IMR-90 (cell line): ENCODE data around the gene HNRNPC. TPM values are rescaled to one million over a fixed set of nuclear protein-coding genes. Genes with fewer than 3 reads are reported as not detected.

Experiments used
- ATAC-seq: fragments of 200-7000 bp; cut with Tn5 transposase; 2 replicates; pipeline ENCODE4 v1.9.1; 2020; ENCODE audit warnings: low read depth, mild to moderate bottlenecking, moderate library complexity
- BruUV-seq: library from RNA; stranded (reverse); fragments of 400-500 nt; replicated peaks from 2 replicates; lab custom pipeline; 2021; lab: Mats Ljungman, UMichigan
- CTCF ChIA-PET: fragments of 300-600 bp; formaldehyde crosslinking; extraction: SDS; loops from one replicate; lab custom pipeline; 2021; ENCODE audit warnings: antibody characterized with exemption; lab: Yijun Ruan, JAX
- POLR2A ChIA-PET: fragments of 300-600 bp; sonication (Branson Sonifier 250); formaldehyde crosslinking; loops from one replicate; lab custom pipeline; 2022; ENCODE audit warnings: antibody characterized with exemption; ENCODE audit not compliant: unreplicated experiment; lab: Charles Lee
- DNase-seq: peaks from one replicate; pipeline ENCODE4 v3.0.0; 2013
- H2AFZ ChIP-seq: replicated peaks from 2 replicates; pipeline ENCODE3; 2013; ENCODE audit warnings: low read length, mild to moderate bottlenecking; ENCODE audit not compliant: poor library complexity
- H2AK5ac ChIP-seq: 2 replicates; pipeline ENCODE4 v1.6.1; 2013; ENCODE audit warnings: low read depth, low read length, inconsistent platforms
- H2AK9ac ChIP-seq: replicated peaks from 2 replicates; pipeline ENCODE3; 2013; ENCODE audit warnings: mild to moderate bottlenecking, low read depth, low read length, moderate library complexity; ENCODE audit not compliant: poor library complexity
- H2BK120ac ChIP-seq: 2 replicates; pipeline ENCODE4 v1.6.1; 2013; ENCODE audit warnings: low read depth, low read length, inconsistent platforms
- H2BK15ac ChIP-seq: 3 replicates; pipeline ENCODE4 v1.6.1; 2013; ENCODE audit warnings: low read depth, low read length, inconsistent platforms
- H2BK20ac ChIP-seq: 2 replicates; pipeline ENCODE4 v1.6.1; 2013; ENCODE audit warnings: low read depth, mild to moderate bottlenecking, inconsistent platforms, low read length, moderate library complexity
- H2BK5ac ChIP-seq: 2 replicates; pipeline ENCODE4 v1.6.1; 2013; ENCODE audit warnings: mild to moderate bottlenecking, low read depth, low read length, inconsistent platforms; ENCODE audit not compliant: poor library complexity, severe bottlenecking
- H3K14ac ChIP-seq: replicated peaks from 2 replicates; pipeline ENCODE4 v1.6.1; 2013; ENCODE audit warnings: low read depth, low read length, inconsistent platforms
- H3K18ac ChIP-seq: 2 replicates; pipeline ENCODE4 v1.6.1; 2013; ENCODE audit warnings: low read depth, low read length, control low read depth
- H3K23ac ChIP-seq: 2 replicates; pipeline ENCODE4 v1.6.1; 2013; ENCODE audit warnings: low read depth, low read length, inconsistent platforms
- H3K27ac ChIP-seq: 2 replicates; pipeline ENCODE4 v1.5.1; 2013; ENCODE audit warnings: mild to moderate bottlenecking, control low read depth, low read length; ENCODE audit not compliant: insufficient read depth
- H3K27me3 ChIP-seq: 2 replicates; pipeline ENCODE4 v1.6.1; 2013; ENCODE audit warnings: low read length; ENCODE audit not compliant: control insufficient read depth, insufficient read depth
- H3K36me3 ChIP-seq: 2 replicates; pipeline ENCODE4 v1.6.1; 2013; ENCODE audit warnings: low read length, mixed read lengths; ENCODE audit not compliant: control insufficient read depth, insufficient read depth
- H3K4ac ChIP-seq: 2 replicates; pipeline ENCODE4 v1.6.1; 2013; ENCODE audit warnings: low read depth, low read length, inconsistent platforms
- H3K4me1 ChIP-seq: 2 replicates; pipeline ENCODE4 v1.6.1; 2013; ENCODE audit warnings: low read length, mixed read lengths; ENCODE audit not compliant: control insufficient read depth, insufficient read depth
- H3K4me2 ChIP-seq: 2 replicates; pipeline ENCODE4 v1.6.1; 2013; ENCODE audit warnings: low read depth, mild to moderate bottlenecking, control low read depth, low read length, moderate library complexity
- H3K4me3 ChIP-seq: 2 replicates; pipeline ENCODE4 v1.5.1; 2013; ENCODE audit warnings: low read depth, mild to moderate bottlenecking, control low read depth, low read length, moderate library complexity; ENCODE audit not compliant: insufficient read depth
- H3K56ac ChIP-seq: 2 replicates; pipeline ENCODE4 v1.6.1; 2013; ENCODE audit warnings: low read length, inconsistent platforms; ENCODE audit not compliant: insufficient read depth; ENCODE audit errors: extremely low read depth
- H3K79me1 ChIP-seq, 2 experiments: 2 replicates each; pipeline ENCODE4 v1.6.1; 2013; ENCODE audit warnings: low read length in 2 of 2, inconsistent platforms in 1 of 2, low read depth in 1 of 2
- H3K9ac ChIP-seq: 2 replicates; pipeline ENCODE4 v1.6.1; 2013; ENCODE audit warnings: low read depth, low read length, control low read depth
- H3K9me1 ChIP-seq: 2 replicates; pipeline ENCODE4 v1.6.1; 2013; ENCODE audit warnings: low read length, inconsistent platforms; ENCODE audit not compliant: insufficient read depth
- H3K9me3 ChIP-seq: 2 replicates; pipeline ENCODE4 v1.6.1; 2013; ENCODE audit warnings: low read length; ENCODE audit not compliant: control insufficient read depth, insufficient read depth
- H4K20me1 ChIP-seq: 2 replicates; pipeline ENCODE4 v1.6.1; 2013; ENCODE audit warnings: low read length, inconsistent platforms; ENCODE audit not compliant: insufficient read depth
- H4K5ac ChIP-seq: 2 replicates; pipeline ENCODE4 v1.6.1; 2013; ENCODE audit warnings: mild to moderate bottlenecking, low read depth, low read length, control low read depth
- H4K8ac ChIP-seq, 2 experiments: 2 replicates each; pipeline ENCODE4 v1.6.1; 2013; ENCODE audit warnings: low read depth in 2 of 2, low read length in 2 of 2, control low read depth in 1 of 2, inconsistent platforms in 1 of 2
- H4K91ac ChIP-seq: 2 replicates; pipeline ENCODE4 v1.6.1; 2013; ENCODE audit warnings: low read depth, low read length, inconsistent platforms; ENCODE audit not compliant: insufficient read depth
- CEBPB ChIP-seq: IDR thresholded peaks from 2 replicates; pipeline ENCODE4 v1.6.1; 2012; ENCODE audit warnings: low read depth, low read length, improper control_type of control experiment
- FOS ChIP-seq: fragments of 150-350 bp; IDR thresholded peaks from 2 replicates; pipeline ENCODE4 v1.6.1; 2016; ENCODE audit warnings: low read depth, low read length
- MAFK ChIP-seq: IDR thresholded peaks from 2 replicates; pipeline ENCODE4 v1.6.1; 2012; ENCODE audit warnings: low read depth, low read length, improper control_type of control experiment
- MXI1 ChIP-seq: IDR thresholded peaks from 2 replicates; pipeline ENCODE4 v1.6.1; 2012; ENCODE audit warnings: low read depth, mild to moderate bottlenecking, low read length, moderate library complexity, borderline replicate concordance
- NFE2L2 ChIP-seq: fragments of 150-350 bp; IDR thresholded peaks from 2 replicates; pipeline ENCODE4 v1.6.1; 2016; ENCODE audit warnings: low read depth, mild to moderate bottlenecking, low read length
- RAD21 ChIP-seq: IDR thresholded peaks from 2 replicates; pipeline ENCODE4 v1.6.1; 2012; ENCODE audit warnings: low read length, improper control_type of control experiment
- RCOR1 ChIP-seq: IDR thresholded peaks from 2 replicates; pipeline ENCODE4 v1.6.1; 2012; ENCODE audit warnings: mild to moderate bottlenecking, low read length, improper control_type of control experiment; ENCODE audit not compliant: insufficient replicate concordance
- SMC3 ChIP-seq: fragments of 150-350 bp; IDR thresholded peaks from 2 replicates; pipeline ENCODE4 v1.6.1; 2016; ENCODE audit warnings: low read depth, mild to moderate bottlenecking, antibody characterized with exemption, low read length, moderate library complexity
- WGBS, 2 experiments: methylation state at CpG; one replicate each; pipeline versions ENCODE4 v1.1.5 to v1.1.7; 2013; ENCODE audit warnings: missing lambda C conversion rate in 2 of 2; ENCODE audit not compliant: insufficient read length in 1 of 2; ENCODE audit errors: extremely low coverage in 2 of 2; 5-methylcytosine and 5-hydroxymethylcytosine counted together
- dilution Hi-C: fragments of 300-500 bp; cut with HindIII; formaldehyde crosslinking; loops from one replicate; pipeline ENCODE4 v1.14.3; 2018; ENCODE audit warnings: low sequenced_read_pairs; ENCODE audit not compliant: unreplicated experiment
- in situ Hi-C: fragments of 300-500 bp; cut with MboI; formaldehyde crosslinking; loops from 3 replicates; pipeline ENCODE4 v1.14.3; 2019; ENCODE audit warnings: low sequenced_read_pairs, inconsistent platforms, mixed read lengths
- intact Hi-C: fragments of 100-400 bp; cut with micrococcal nuclease; formaldehyde crosslinking; loops from 2 replicates; pipeline ENCODE4 v1.10.0; 2022
- polyA plus RNA-seq, 3 experiments: library from polyadenylated mRNA; depleted of rRNA; stranded (reverse); fragments of >200 nt; gene quantifications; 2 replicates each; pipeline ENCODE4 v1.2.3, GENCODE V29; 2012; ENCODE audit warnings: low replicate concordance in 1 of 3
- total RNA-seq: library from RNA; depleted of rRNA; stranded (reverse); fragments of >200 nt; gene quantifications from 2 replicates; pipeline ENCODE4 v1.2.3, GENCODE V29; 2012

HNRNPC gene
- total and polyA plus RNA-seq, 2 of the 4 experiments (the other 2 are of a cell fraction) = 308 to 615 TPM

DNA sequence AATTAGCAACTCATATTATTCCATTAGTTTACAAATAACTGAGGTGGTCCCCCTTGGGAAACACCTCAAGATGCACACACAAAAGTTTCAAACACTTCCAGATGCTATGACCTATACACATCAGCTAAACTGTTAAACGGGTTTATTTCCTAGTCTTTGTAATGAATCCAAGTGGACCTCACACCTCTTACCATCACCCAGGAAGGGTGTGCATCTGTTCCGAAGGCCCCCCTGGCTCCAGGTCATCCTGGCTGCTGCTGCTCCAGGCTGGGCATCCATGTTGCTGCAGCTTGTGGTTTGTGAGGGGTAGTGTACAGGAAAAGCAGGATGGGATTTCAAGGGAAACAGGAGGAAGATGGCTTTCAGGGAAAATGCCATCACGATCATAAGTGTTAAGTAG is 6.8 kb downstream of the HNRNPC start:
- Histone ChIP-seq H3K14ac (no peak overlapping the region), H3K23ac (no peak overlapping the region), H3K27ac (no peak overlapping the region), H2AFZ (no peak overlapping the region), H3K9ac (no peak overlapping the region), H2BK5ac (no peak overlapping the region), H4K91ac (no peak overlapping the region), H3K9me3 (no peaks in the 10 kb centered on the region), H3K4me2 (no peak overlapping the region), H2AK5ac (no peak overlapping the region), H4K20me1 (peaks cover 98% of the 10 kb centered on the region), H3K4me1 (peaks cover 10% of the 10 kb centered on the region), H3K79me1 (peaks cover 9 to 38% of the 10 kb centered on the region in 2 experiments; a peak in 3 of 4 replicates), H2BK120ac (no peak overlapping the region), H3K18ac (no peak overlapping the region), H2BK20ac (no peak overlapping the region), H2AK9ac (no peak overlapping the region), H3K4ac (no peak overlapping the region), H3K9me1 (peaks cover 13% of the 10 kb centered on the region), H3K36me3 (peaks cover 40% of the 10 kb centered on the region), H4K8ac (no peak overlapping the region), H2BK15ac (no peak overlapping the region), H3K56ac (no peak overlapping the region), H3K27me3 (no peaks in the 10 kb centered on the region), H3K4me3 (no peak overlapping the region), H4K5ac (no peak overlapping the region)
- in situ Hi-C loops = no loop called here
- dilution Hi-C loops = no loop called here
- ChIA-PET CTCF (no interaction called here), POLR2A (no interaction called here)
- TF ChIP-seq MXI1 (no peak), RAD21 (no peak), FOS (no peak), MAFK (no peak), SMC3 (no peak), NFE2L2 (no peak), RCOR1 (no peak), CEBPB (no peak)
- BruUV-seq = no TSS peak
- no peak for ATAC-seq
- no CpG with 5 or more reads among the region's 3 CpGs for WGBS, 2 experiments
- no peak for DNase-seq
- intact Hi-C loops = no loop called here
